Natural killer cell treated with Interleukin-12 subunit alpha and Interleukin-12 subunit beta and Interleukin-15 and Interleukin-18, amount 100 ng/mL, for 72 hours (primary cell): ENCODE results near the gene KCNMA1. TPM values are rescaled to one million over a fixed set of nuclear protein-coding genes. Genes with fewer than 3 reads are reported as not detected.

ENCODE experiments used
- ATAC-seq, 2 donors: fragments of 150-1000 bp; cut with Tn5 transposase in 1 of 2; sonication (Bioruptor Pico), chemical (Tn5 transposase) in 1 of 2; 2 replicates each; pipeline ENCODE4 v1.10.0; 2021
- DNase-seq: peaks from one replicate; pipeline ENCODE4 v3.0.0; 2022; ENCODE audit warnings: low spot score
- H3K27ac Mint-ChIP-seq, 2 donors: 1 replicate in 1 of 2; 2 replicates in 1 of 2; pipeline ENCODE4 v1.8.0; 2022; ENCODE audit warnings: mixed read lengths in 2 of 2, mild to moderate bottlenecking in 1 of 2, moderate library complexity in 1 of 2
- H3K27me3 Mint-ChIP-seq, 2 donors: 1 replicate in 1 of 2; 2 replicates in 1 of 2; pipeline ENCODE4 v1.8.0; 2022; ENCODE audit warnings: mixed read lengths in 2 of 2
- H3K36me3 Mint-ChIP-seq: one replicate; pipeline ENCODE4 v1.8.0; 2022; ENCODE audit warnings: mixed read lengths
- H3K4me1 Mint-ChIP-seq, 2 donors: 1 replicate in 1 of 2; 2 replicates in 1 of 2; pipeline ENCODE4 v1.8.0; 2022; ENCODE audit warnings: low read depth in 2 of 2, mixed read lengths in 2 of 2, mild to moderate bottlenecking in 1 of 2
- H3K4me3 Mint-ChIP-seq: one replicate; pipeline ENCODE4 v1.8.0; 2022; ENCODE audit warnings: mixed read lengths
- H3K9me3 Mint-ChIP-seq: 2 replicates; pipeline ENCODE4 v1.8.0; 2022; ENCODE audit warnings: mixed read lengths
- total RNA-seq, 2 donors: library from RNA; stranded (reverse); gene quantifications; one replicate each; pipeline ENCODE4 v1.2.3, GENCODE V29; 2022

KCNMA1 gene
- total RNA-seq, 2 donors from 2014 or later, result 2.8 TPM; not detected in 1

GRCh38 chr10:77386838-77387237, 250.8 kb downstream of the KCNMA1 start:
- H3K9me3 Mint-ChIP-seq, result no peaks in the 10 kb centered on the region
- H3K36me3 Mint-ChIP-seq, result no peaks in the 10 kb centered on the region
- DNase-seq, result no peak
- ATAC-seq, result no peak
- no peak overlapping the region for H3K27ac Mint-ChIP-seq
- peaks cover 5 to 7% of the 10 kb centered on the region in 2 donors for H3K27me3 Mint-ChIP-seq
- no peak overlapping the region for H3K4me3 Mint-ChIP-seq
- peaks cover 4 to 7% of the 10 kb centered on the region in 2 donors for H3K4me1 Mint-ChIP-seq

GRCh38 chr10:77386365-77386764, 251.2 kb downstream of the KCNMA1 start:
- ATAC-seq (no peak), DNase-seq (no peak)
- Mint-ChIP-seq H3K4me1 (peaks cover 4 to 7% of the 10 kb centered on the region in 2 donors), H3K27me3 (peaks cover 5 to 7% of the 10 kb centered on the region in 2 donors), H3K9me3 (no peaks in the 10 kb centered on the region), H3K36me3 (no peaks in the 10 kb centered on the region), H3K27ac (no peak overlapping the region), H3K4me3 (no peak overlapping the region)

GRCh38 chr10:77385315-77385714, 252.3 kb downstream of the KCNMA1 start:
- H3K4me1 Mint-ChIP-seq, result peaks cover 4 to 7% of the 10 kb centered on the region in 2 donors
- H3K9me3 Mint-ChIP-seq, result no peaks in the 10 kb centered on the region
- no peaks in the 10 kb centered on the region for H3K36me3 Mint-ChIP-seq
- H3K27me3 Mint-ChIP-seq, result peaks cover 13 to 14% of the 10 kb centered on the region in 2 donors
- DNase-seq (no peak), ATAC-seq (peak in 1 of 2 donors; percentile 30)
- no peak overlapping the region for H3K4me3 Mint-ChIP-seq
- no peak overlapping the region for H3K27ac Mint-ChIP-seq

- DNase-seq (no peak), ATAC-seq (no peak)
- no peaks in the 10 kb centered on the region for H3K9me3 Mint-ChIP-seq
- H3K36me3 Mint-ChIP-seq, result no peaks in the 10 kb centered on the region
- H3K4me3 Mint-ChIP-seq, result no peak overlapping the region
- peaks cover 20 to 26% of the 10 kb centered on the region in 2 donors for H3K27me3 Mint-ChIP-seq
- no peak overlapping the region for H3K27ac Mint-ChIP-seq
- peaks cover 4 to 7% of the 10 kb centered on the region in 2 donors for H3K4me1 Mint-ChIP-seq
These were observed 253.6 kb downstream of the KCNMA1 start for GRCh38 chr10:77383861-77384553.

GRCh38 chr10:77381750-77382149, 255.9 kb downstream of the KCNMA1 start:
- no peaks in the 10 kb centered on the region for H3K9me3 Mint-ChIP-seq
- H3K27me3 Mint-ChIP-seq, result peaks cover 21 to 26% of the 10 kb centered on the region in 2 donors
- no peaks in the 10 kb centered on the region for H3K36me3 Mint-ChIP-seq
- ATAC-seq (no peak), DNase-seq (no peak)
- H3K4me1 Mint-ChIP-seq, result peaks cover 2 to 4% of the 10 kb centered on the region in 2 donors
- no peak overlapping the region for H3K27ac Mint-ChIP-seq
- H3K4me3 Mint-ChIP-seq, result no peak overlapping the region

- no peaks in the 10 kb centered on the region for H3K36me3 Mint-ChIP-seq
- ATAC-seq (no peak), DNase-seq (no peak)
- no peaks in the 10 kb centered on the region for H3K4me1 Mint-ChIP-seq
- no peak overlapping the region for H3K4me3 Mint-ChIP-seq
- H3K9me3 Mint-ChIP-seq, result no peaks in the 10 kb centered on the region
- H3K27me3 Mint-ChIP-seq, result peaks cover 19 to 26% of the 10 kb centered on the region in 2 donors
- no peak overlapping the region for H3K27ac Mint-ChIP-seq
These were observed 256.9 kb downstream of the KCNMA1 start for GRCh38 chr10:77380723-77381122.

GRCh38 chr10:77380191-77380590, 257.4 kb downstream of the KCNMA1 start:
- Mint-ChIP-seq H3K27ac (no peak overlapping the region), H3K4me1 (no peaks in the 10 kb centered on the region), H3K27me3 (peaks cover 15 to 26% of the 10 kb centered on the region in 2 donors), H3K36me3 (no peaks in the 10 kb centered on the region), H3K4me3 (no peak overlapping the region), H3K9me3 (no peaks in the 10 kb centered on the region)
- DNase-seq, result no peak
- no peak for ATAC-seq

GRCh38 chr10:77378366-77379349, 258.9 kb downstream of the KCNMA1 start:
- no peak overlapping the region for H3K27ac Mint-ChIP-seq
- no peaks in the 10 kb centered on the region for H3K4me1 Mint-ChIP-seq
- DNase-seq (no peak), ATAC-seq (no peak)
- no peak overlapping the region for H3K4me3 Mint-ChIP-seq
- no peaks in the 10 kb centered on the region for H3K36me3 Mint-ChIP-seq
- H3K9me3 Mint-ChIP-seq, result no peaks in the 10 kb centered on the region
- H3K27me3 Mint-ChIP-seq, result peaks cover 15 to 26% of the 10 kb centered on the region in 2 donors

- DNase-seq (no peak), ATAC-seq (no peak)
- H3K9me3 Mint-ChIP-seq, result no peaks in the 10 kb centered on the region
- H3K4me3 Mint-ChIP-seq, result no peak overlapping the region
- peaks cover 15 to 26% of the 10 kb centered on the region in 2 donors for H3K27me3 Mint-ChIP-seq
- no peak overlapping the region for H3K27ac Mint-ChIP-seq
- no peaks in the 10 kb centered on the region for H3K36me3 Mint-ChIP-seq
- H3K4me1 Mint-ChIP-seq, result no peaks in the 10 kb centered on the region
These were observed 259.8 kb downstream of the KCNMA1 start for GRCh38 chr10:77377678-77378352.

- ATAC-seq (no peak), DNase-seq (no peak)
- Mint-ChIP-seq H3K9me3 (no peaks in the 10 kb centered on the region), H3K27me3 (peaks cover 20 to 34% of the 10 kb centered on the region in 2 donors), H3K4me1 (no peaks in the 10 kb centered on the region), H3K27ac (no peak overlapping the region), H3K4me3 (no peak overlapping the region), H3K36me3 (no peaks in the 10 kb centered on the region)
These were observed 260.6 kb downstream of the KCNMA1 start for GRCh38 chr10:77377034-77377433.

- Mint-ChIP-seq H3K4me1 (no peaks in the 10 kb centered on the region), H3K36me3 (no peaks in the 10 kb centered on the region), H3K27ac (no peak overlapping the region), H3K9me3 (peaks cover 3% of the 10 kb centered on the region), H3K4me3 (no peak overlapping the region), H3K27me3 (peaks cover 18 to 24% of the 10 kb centered on the region in 2 donors)
- DNase-seq (no peak), ATAC-seq (no peak)
These were observed 263.4 kb downstream of the KCNMA1 start for GRCh38 chr10:77374189-77374656.

- DNase-seq (no peak), ATAC-seq (no peak)
- no peaks in the 10 kb centered on the region for H3K36me3 Mint-ChIP-seq
- H3K9me3 Mint-ChIP-seq, result peaks cover 3% of the 10 kb centered on the region
- H3K4me1 Mint-ChIP-seq, result no peaks in the 10 kb centered on the region
- H3K4me3 Mint-ChIP-seq, result no peak overlapping the region
- no peak overlapping the region for H3K27ac Mint-ChIP-seq
- H3K27me3 Mint-ChIP-seq, result peaks cover 16 to 17% of the 10 kb centered on the region in 2 donors
These were observed 265.5 kb downstream of the KCNMA1 start for GRCh38 chr10:77371848-77372799.

GRCh38 chr10:77371421-77371820, 266.2 kb downstream of the KCNMA1 start:
- Mint-ChIP-seq H3K36me3 (no peaks in the 10 kb centered on the region), H3K9me3 (peaks cover 3% of the 10 kb centered on the region), H3K27me3 (peaks cover 16 to 17% of the 10 kb centered on the region in 2 donors), H3K4me1 (no peaks in the 10 kb centered on the region), H3K27ac (no peak overlapping the region), H3K4me3 (no peak overlapping the region)
- ATAC-seq, result no peak
- DNase-seq, result no peak
